GM12878 (cell line): Measurements from ENCODE around the gene SNX30. TPM values are rescaled to one million over a fixed set of nuclear protein-coding genes. Genes with fewer than 3 reads are reported as not detected.

Experiments
- ATAC-seq: fragments of 200-7000 bp; cut with Tn5 transposase; 3 replicates; pipeline ENCODE4 v1.9.1; 2020; ENCODE audit warnings: mild to moderate bottlenecking, moderate library complexity
- BruUV-seq: library from RNA; stranded (reverse); fragments of 400-500 nt; replicated peaks from 2 replicates; lab custom pipeline; 2021; lab: Mats Ljungman, UMichigan
- CTCF ChIA-PET: fragments of 300-600 bp; sonication (Branson Sonifier 250); formaldehyde crosslinking; extraction: SDS; loops from one replicate; lab custom pipeline; 2021; ENCODE audit warnings: inconsistent platforms; lab: Yijun Ruan, JAX
- POLR2A ChIA-PET: fragments of 350-600 bp; formaldehyde crosslinking; extraction: SDS; loops from one replicate; lab custom pipeline; 2021; ENCODE audit warnings: inconsistent platforms; lab: Charles Lee
- RAD21 ChIA-PET: fragments of 300-600 bp; sonication (Branson Sonifier 250); formaldehyde crosslinking; loops from one replicate; lab custom pipeline; 2023; ENCODE audit warnings: antibody characterized with exemption; ENCODE audit not compliant: unreplicated experiment; lab: Charles Lee
- SMC1A ChIA-PET: fragments of 300-600 bp; sonication (Branson Sonifier 250); formaldehyde crosslinking; loops from one replicate; lab custom pipeline; 2023; ENCODE audit not compliant: unreplicated experiment, uncharacterized antibody; lab: Charles Lee
- DNase-seq: peaks from one replicate; pipeline ENCODE4 v3.0.0-alpha.2; 2011; ENCODE audit warnings: low read depth, low spot score
- FAIRE-seq: peaks from 3 replicates; lab custom pipeline; 2011; peaks lifted over from hg19 to GRCh38; lab: Jason Lieb, UNC
- H2AFZ ChIP-seq: 2 replicates; pipeline ENCODE4 v1.6.0; 2011; ENCODE audit warnings: low read depth, low read length, control low read depth; ENCODE audit not compliant: control insufficient read depth
- H3K27ac ChIP-seq: 2 replicates; pipeline ENCODE4 v1.5.1; 2011; ENCODE audit warnings: control low read depth; ENCODE audit not compliant: control insufficient read depth, insufficient read depth
- H3K27me3 ChIP-seq, 2 experiments: replicated peaks in 1 of 2; 2 replicates each; pipeline versions ENCODE4 v1.6.0 to v1.6.1; 2011; ENCODE audit warnings: low read length in 1 of 2; ENCODE audit not compliant: control insufficient read depth in 2 of 2, insufficient read depth in 2 of 2
- H3K36me3 ChIP-seq, 2 experiments: 2 replicates each; pipeline ENCODE4 v1.5.1; 2011; ENCODE audit warnings: low read length in 1 of 2; ENCODE audit not compliant: control insufficient read depth in 2 of 2, insufficient read depth in 2 of 2
- H3K4me1 ChIP-seq: 2 replicates; pipeline ENCODE4 v1.6.1; 2011; ENCODE audit warnings: mild to moderate bottlenecking, low read length, moderate library complexity, mixed read lengths; ENCODE audit not compliant: control insufficient read depth, insufficient read depth
- H3K4me2 ChIP-seq: 2 replicates; pipeline ENCODE4 v1.6.0; 2011; ENCODE audit warnings: control low read depth; ENCODE audit not compliant: control insufficient read depth, insufficient read depth
- H3K4me3 ChIP-seq: fragments of 200-600 bp; sonication (generic); 2 replicates; pipeline ENCODE4 v1.5.1; 2016
- H3K79me2 ChIP-seq: 2 replicates; pipeline ENCODE4 v1.6.0; 2011; ENCODE audit warnings: low read length; ENCODE audit not compliant: control insufficient read depth, insufficient read depth
- H3K9ac ChIP-seq: 2 replicates; pipeline ENCODE4 v1.8.0; 2011; ENCODE audit warnings: low read length, control low read depth, mixed read lengths; ENCODE audit not compliant: control insufficient read depth, insufficient read depth
- H3K9me3 ChIP-seq: replicated peaks from 3 replicates; pipeline ENCODE4 v1.5.1; 2011; ENCODE audit warnings: mild to moderate bottlenecking, low read length; ENCODE audit not compliant: control insufficient read depth, insufficient read depth
- H4K20me1 ChIP-seq: 2 replicates; pipeline ENCODE4 v1.6.0; 2011; ENCODE audit not compliant: control insufficient read depth, insufficient read depth
- CBFB ChIP-seq: IDR thresholded peaks from 2 replicates; pipeline ENCODE4 v1.6.1; 2016; ENCODE audit warnings: antibody characterized with exemption, low read depth
- DPF2 ChIP-seq: fragments of 450-650 bp; IDR thresholded peaks from 2 replicates; pipeline ENCODE4 v1.6.1; 2017; ENCODE audit warnings: mild to moderate bottlenecking
- ETV6 ChIP-seq, 2 experiments: fragments of 450-650 bp in 1 of 2; IDR thresholded peaks in 1 of 2; conservative IDR thresholded peaks in 1 of 2; 2 replicates each; pipeline ENCODE4 v1.6.1; 2014; ENCODE audit warnings: antibody characterized with exemption in 1 of 2, borderline replicate concordance in 1 of 2, low read depth in 1 of 2, mild to moderate bottlenecking in 1 of 2, moderate library complexity in 1 of 2
- FOXM1 ChIP-seq: IDR thresholded peaks from 2 replicates; pipeline ENCODE4 v1.6.1; 2012; ENCODE audit warnings: low read depth, mild to moderate bottlenecking, inconsistent platforms, low read length, moderate library complexity
- KDM1A ChIP-seq: fragments of 200-600 bp; sonication (generic); IDR thresholded peaks from 2 replicates; pipeline ENCODE4 v1.6.1; 2016; ENCODE audit warnings: borderline replicate concordance
- MTA3 ChIP-seq: IDR thresholded peaks from 2 replicates; pipeline ENCODE4 v1.6.1; 2012; ENCODE audit warnings: low read length, inconsistent platforms, borderline replicate concordance
- NR2F1 ChIP-seq: fragments of 450-650 bp; conservative IDR thresholded peaks from 2 replicates; pipeline ENCODE4 v1.6.1; 2017; ENCODE audit warnings: mild to moderate bottlenecking
- SMARCA5 ChIP-seq: fragments of 450-650 bp; IDR thresholded peaks from 2 replicates; pipeline ENCODE4 v1.6.1; 2017; ENCODE audit warnings: mild to moderate bottlenecking
- SPI1 ChIP-seq: IDR thresholded peaks from 2 replicates; pipeline ENCODE4 v1.6.1; 2011; ENCODE audit warnings: low read depth, mild to moderate bottlenecking, low read length, moderate library complexity, borderline replicate concordance; ENCODE audit not compliant: insufficient read depth
- ZNF207 ChIP-seq: fragments of 450-650 bp; IDR thresholded peaks from 2 replicates; pipeline ENCODE4 v1.6.1; 2014; ENCODE audit warnings: antibody characterized with exemption, mild to moderate bottlenecking, borderline replicate concordance
- WGBS: methylation state at CpG from one replicate; pipeline ENCODE4 v1.1.6; 2016; ENCODE audit warnings: low lambda C conversion rate; ENCODE audit not compliant: insufficient replicate concordance, insufficient coverage; ENCODE audit errors: missing lambda C conversion rate; 5-methylcytosine and 5-hydroxymethylcytosine counted together
- in situ Hi-C: fragments of 300-500 bp; cut with MboI; formaldehyde crosslinking; loops from 9 replicates; pipeline ENCODE4 v1.14.3; 2018; ENCODE audit warnings: mixed read lengths
- intact Hi-C: fragments of 100-400 bp; cut with micrococcal nuclease; formaldehyde crosslinking; loops from one replicate; pipeline ENCODE4 v1.14.2; 2022; ENCODE audit not compliant: unreplicated experiment
- polyA plus RNA-seq, 11 experiments: library from polyadenylated mRNA; depleted of rRNA in 4 of 11; unstranded in 6 of 11; stranded (reverse) in 5 of 11; fragments of >200 nt; fragmentation: Nextera tagmentation in 4 of 11; fragmentation: Illumina TruSeq in 1 of 11; extraction: Ambion mirVana in 4 of 11; extraction: Trizol in 1 of 11; gene quantifications; 1 replicate in 1 of 11; 2 replicates in 10 of 11; pipeline versions ENCODE4 v1.2.1 to v1.2.3, GENCODE V29; 2011 to 2016; ENCODE audit warnings: inconsistent platforms in 2 of 11, missing spikeins in 2 of 11, low read depth in 1 of 11
- total RNA-seq, 4 experiments: library from RNA; depleted of rRNA in 3 of 4; stranded (reverse); fragments of >200 nt in 3 of 4; fragmentation: Illumina TruSeq in 1 of 4; extraction: Trizol in 1 of 4; gene quantifications; 2 replicates each; pipeline versions ENCODE4 v1.2.1 to v1.2.3, GENCODE V29; 2013 to 2021
- TF ChIP-seq, protein P1 (sequence below): IDR thresholded peaks from 2 replicates; pipeline ENCODE4 v1.6.1; 2012; ENCODE audit warnings: low read depth, low read length, improper control_type of control experiment

Gene SNX30
- total and polyA plus RNA-seq, 10 of the 15 experiments (the other 5 are each of a cell fraction or from before 2014, with no cell fraction given) = 0.53 to 4.0 (median 1.5) TPM

DNA sequence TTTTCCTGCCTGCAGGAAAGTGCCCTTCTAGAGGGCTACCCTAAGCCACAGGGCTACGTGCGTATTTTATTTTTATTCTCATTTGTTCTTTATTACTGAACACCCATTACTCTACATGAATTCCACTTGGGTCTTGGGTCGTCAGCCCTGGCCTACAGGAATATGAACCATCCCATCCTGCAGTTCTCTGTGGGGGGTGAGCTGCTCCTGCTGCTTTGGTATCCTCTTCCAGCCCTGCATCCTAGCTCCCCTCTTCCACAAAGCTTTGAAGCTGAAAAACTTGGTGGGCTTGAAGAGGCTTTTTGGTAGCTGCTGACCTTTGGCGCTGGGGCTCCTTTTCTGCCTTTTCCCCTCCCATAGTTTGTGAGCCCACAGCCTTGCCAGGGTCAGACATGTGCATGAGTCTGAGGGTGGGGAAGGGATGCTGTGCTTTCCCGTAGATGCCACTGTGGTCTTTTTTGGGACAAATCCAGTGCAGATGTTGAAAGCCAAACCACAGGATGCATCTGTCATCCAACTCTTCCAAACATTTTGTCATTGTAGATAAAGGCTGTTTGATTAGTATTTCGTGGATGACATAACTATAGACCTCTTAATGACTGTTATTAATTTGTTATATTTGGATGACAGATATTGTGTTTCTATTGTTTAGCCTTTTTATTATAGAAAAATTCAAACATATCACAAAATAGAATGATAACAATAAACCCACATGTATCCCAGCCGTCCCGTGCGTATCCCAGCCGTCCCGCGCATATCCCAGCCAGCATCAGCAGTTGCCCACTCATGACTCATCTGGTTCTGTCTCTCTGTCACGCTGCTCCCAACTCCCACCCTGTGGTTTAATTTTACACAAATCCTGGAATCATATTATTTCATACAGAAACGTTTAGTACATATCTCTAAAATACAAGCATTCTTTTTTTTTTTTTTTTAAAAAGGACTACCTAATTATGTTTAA lies 96.2 kb downstream of the SNX30 start:
- H3K4me1 ChIP-seq = peaks cover 11% of the 10 kb centered on the region
- ChIA-PET RAD21 (interaction anchor here (1.0 kb wide), 1 partner anchor 56 kb away, joined by 3 read pairs; no protein-coding TSS in a partner anchor), SMC1A (interaction anchor here (0.6 to 4.3 kb wide), 4 partner anchors 11 to 1235 kb away, joined by 3 to 53 read pairs (median 5); no protein-coding TSS in a partner anchor), CTCF (interaction anchor here (0.7 to 9.1 kb wide), 6 partner anchors 12 to 125 kb away, joined by 3 to 138 read pairs (median 4); no protein-coding TSS in a partner anchor), POLR2A (no interaction called here)
- no peak overlapping the region for H2AFZ ChIP-seq
- no peaks in the 10 kb centered on the region for H3K36me3 ChIP-seq
- no peak overlapping the region for H3K9ac ChIP-seq
- H4K20me1 ChIP-seq = no peaks in the 10 kb centered on the region; the same call in 1 of the 2 replicates
- H3K79me2 ChIP-seq = no peaks in the 10 kb centered on the region
- ATAC-seq (no peak), DNase-seq (no peak), FAIRE-seq (no peak)
- no peaks in the 10 kb centered on the region for H3K9me3 ChIP-seq
- intact Hi-C loops (no loop called here), in situ Hi-C loops (no loop called here)
- TF ChIP-seq, protein P1, sequence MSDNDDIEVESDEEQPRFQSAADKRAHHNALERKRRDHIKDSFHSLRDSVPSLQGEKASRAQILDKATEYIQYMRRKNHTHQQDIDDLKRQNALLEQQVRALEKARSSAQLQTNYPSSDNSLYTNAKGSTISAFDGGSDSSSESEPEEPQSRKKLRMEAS = no peak
- TF ChIP-seq NR2F1 (no peak), SPI1 (no peak), FOXM1 (no peak), KDM1A (no peak), ZNF207 (no peak), CBFB (no peak), ETV6 (conservative IDR thresholded peaks at IDR 0.05 in 1 of 2, IDR thresholded peaks at IDR 0.05 in 1 of 2; ENCODE audit: borderline replicate concordance in 1 of 2, low read depth in 1 of 2) (no peak), DPF2 (no peak), SMARCA5 (no peak), MTA3 (no peak)
- no TSS peak for BruUV-seq
- no peak overlapping the region for H3K4me3 ChIP-seq
- H3K27me3 ChIP-seq = no peaks in the 10 kb centered on the region; a peak in 1 of 4 replicates
- H3K4me2 ChIP-seq = no peak overlapping the region
- H3K27ac ChIP-seq = no peak overlapping the region
- 78% methylated on average over 14 of the region's 14 CpGs for WGBS
